Astrocyte (in vitro differentiated cells and primary cell): ENCODE measurements around the gene CALU. TPM values are rescaled to one million over a fixed set of nuclear protein-coding genes. Genes with fewer than 3 reads are reported as not detected.

Source experiments
- total RNA-seq: library from RNA; stranded (reverse); gene quantifications from 2 replicates; pipeline ENCODE4 v1.2.1, GENCODE V29; 2021

CALU gene
- total RNA-seq, 1 donor from 2014 or later = 670 TPM

Other genes starting within 250 kb of the CALU start
- 2.7 and 5.9 TPM in 2 replicates for gene GARIN1A, start 67.1 kb upstream of the CALU start, total RNA-seq
- gene OPN1SW, start 36.4 kb downstream of the CALU start, total RNA-seq = not detected in 2 replicates
- gene CCDC136, start 52.6 kb downstream of the CALU start, total RNA-seq = 14.4 and 14.9 TPM in 2 replicates
- 308 and 364 TPM in 2 replicates for gene FLNC, start 91.0 kb downstream of the CALU start, total RNA-seq
- gene ATP6V1F, start 123.5 kb downstream of the CALU start, total RNA-seq = 193 TPM in 2 replicates
- gene KCP, start 171.3 kb downstream of the CALU start, total RNA-seq = 0.20 and 0.41 TPM in 2 replicates
- gene IRF5, start 198.6 kb downstream of the CALU start, total RNA-seq = 0.36 TPM in 1 of 2 replicates, not detected in the other